GM12878 (cell line): Measurements from ENCODE around the gene FDPS. TPM values are rescaled to one million over a fixed set of nuclear protein-coding genes. Genes with fewer than 3 reads are reported as not detected.

Source experiments
- ATAC-seq: fragments of 200-7000 bp; cut with Tn5 transposase; 3 replicates; pipeline ENCODE4 v1.9.1; 2020; ENCODE audit warnings: mild to moderate bottlenecking, moderate library complexity
- BruUV-seq: library from RNA; stranded (reverse); fragments of 400-500 nt; replicated peaks from 2 replicates; lab custom pipeline; 2021; lab: Mats Ljungman, UMichigan
- CTCF ChIA-PET: fragments of 300-600 bp; sonication (Branson Sonifier 250); formaldehyde crosslinking; extraction: SDS; loops from one replicate; lab custom pipeline; 2021; ENCODE audit warnings: inconsistent platforms; lab: Yijun Ruan, JAX
- POLR2A ChIA-PET: fragments of 350-600 bp; formaldehyde crosslinking; extraction: SDS; loops from one replicate; lab custom pipeline; 2021; ENCODE audit warnings: inconsistent platforms; lab: Charles Lee
- RAD21 ChIA-PET: fragments of 300-600 bp; sonication (Branson Sonifier 250); formaldehyde crosslinking; loops from one replicate; lab custom pipeline; 2023; ENCODE audit warnings: antibody characterized with exemption; ENCODE audit not compliant: unreplicated experiment; lab: Charles Lee
- SMC1A ChIA-PET: fragments of 300-600 bp; sonication (Branson Sonifier 250); formaldehyde crosslinking; loops from one replicate; lab custom pipeline; 2023; ENCODE audit not compliant: unreplicated experiment, uncharacterized antibody; lab: Charles Lee
- DNase-seq: peaks from one replicate; pipeline ENCODE4 v3.0.0-alpha.2; 2011; ENCODE audit warnings: low read depth, low spot score
- FAIRE-seq: peaks from 3 replicates; lab custom pipeline; 2011; peaks lifted over from hg19 to GRCh38; lab: Jason Lieb, UNC
- H2AFZ ChIP-seq: 2 replicates; pipeline ENCODE4 v1.6.0; 2011; ENCODE audit warnings: low read depth, low read length, control low read depth; ENCODE audit not compliant: control insufficient read depth
- H3K27ac ChIP-seq: 2 replicates; pipeline ENCODE4 v1.5.1; 2011; ENCODE audit warnings: control low read depth; ENCODE audit not compliant: control insufficient read depth, insufficient read depth
- H3K27me3 ChIP-seq, 2 experiments: replicated peaks in 1 of 2; 2 replicates each; pipeline versions ENCODE4 v1.6.0 to v1.6.1; 2011; ENCODE audit warnings: low read length in 1 of 2; ENCODE audit not compliant: control insufficient read depth in 2 of 2, insufficient read depth in 2 of 2
- H3K36me3 ChIP-seq, 2 experiments: 2 replicates each; pipeline ENCODE4 v1.5.1; 2011; ENCODE audit warnings: low read length in 1 of 2; ENCODE audit not compliant: control insufficient read depth in 2 of 2, insufficient read depth in 2 of 2
- H3K4me1 ChIP-seq: 2 replicates; pipeline ENCODE4 v1.6.1; 2011; ENCODE audit warnings: mild to moderate bottlenecking, low read length, moderate library complexity, mixed read lengths; ENCODE audit not compliant: control insufficient read depth, insufficient read depth
- H3K4me2 ChIP-seq: 2 replicates; pipeline ENCODE4 v1.6.0; 2011; ENCODE audit warnings: control low read depth; ENCODE audit not compliant: control insufficient read depth, insufficient read depth
- H3K4me3 ChIP-seq: fragments of 200-600 bp; sonication (generic); 2 replicates; pipeline ENCODE4 v1.5.1; 2016
- H3K79me2 ChIP-seq: 2 replicates; pipeline ENCODE4 v1.6.0; 2011; ENCODE audit warnings: low read length; ENCODE audit not compliant: control insufficient read depth, insufficient read depth
- H3K9ac ChIP-seq: 2 replicates; pipeline ENCODE4 v1.8.0; 2011; ENCODE audit warnings: low read length, control low read depth, mixed read lengths; ENCODE audit not compliant: control insufficient read depth, insufficient read depth
- H3K9me3 ChIP-seq: replicated peaks from 3 replicates; pipeline ENCODE4 v1.5.1; 2011; ENCODE audit warnings: mild to moderate bottlenecking, low read length; ENCODE audit not compliant: control insufficient read depth, insufficient read depth
- H4K20me1 ChIP-seq: 2 replicates; pipeline ENCODE4 v1.6.0; 2011; ENCODE audit not compliant: control insufficient read depth, insufficient read depth
- CBFB ChIP-seq: IDR thresholded peaks from 2 replicates; pipeline ENCODE4 v1.6.1; 2016; ENCODE audit warnings: antibody characterized with exemption, low read depth
- CHD4 ChIP-seq: fragments of 200-600 bp; sonication (generic); IDR thresholded peaks from 2 replicates; pipeline ENCODE4 v1.6.1; 2016; ENCODE audit warnings: mild to moderate bottlenecking
- FOXK2 ChIP-seq: fragments of 450-650 bp; IDR thresholded peaks from 2 replicates; pipeline ENCODE4 v1.6.1; 2017; ENCODE audit warnings: mild to moderate bottlenecking, moderate library complexity
- HDAC2 ChIP-seq: fragments of 200-600 bp; sonication (generic); IDR thresholded peaks from 2 replicates; pipeline ENCODE4 v1.6.1; 2017
- KDM1A ChIP-seq: fragments of 200-600 bp; sonication (generic); IDR thresholded peaks from 2 replicates; pipeline ENCODE4 v1.6.1; 2016; ENCODE audit warnings: borderline replicate concordance
- MTA3 ChIP-seq: IDR thresholded peaks from 2 replicates; pipeline ENCODE4 v1.6.1; 2012; ENCODE audit warnings: low read length, inconsistent platforms, borderline replicate concordance
- NR2C1 ChIP-seq: fragments of 450-650 bp; IDR thresholded peaks from 2 replicates; pipeline ENCODE4 v1.6.1; 2017; ENCODE audit warnings: antibody characterized with exemption, mild to moderate bottlenecking, moderate library complexity
- POLR2AphosphoS2 ChIP-seq: IDR thresholded peaks from 2 replicates; pipeline ENCODE4 v1.6.1; 2011; ENCODE audit warnings: low read depth, mild to moderate bottlenecking, low read length, improper control_type of control experiment, moderate library complexity
- PRDM15 ChIP-seq: fragments of 450-650 bp; formaldehyde crosslinking; IDR thresholded peaks from 2 replicates; pipeline ENCODE4 v1.4.0; 2020; ENCODE audit warnings: mild to moderate bottlenecking, moderate library complexity
- RBBP5 ChIP-seq: fragments of 200-600 bp; sonication (generic); conservative IDR thresholded peaks from 2 replicates; pipeline ENCODE4 v1.6.1; 2016
- RFX5 ChIP-seq: IDR thresholded peaks from 2 replicates; pipeline ENCODE4 v1.6.1; 2011; ENCODE audit warnings: low read depth, low read length, improper control_type of control experiment
- STAT1 ChIP-seq: fragments of 450-650 bp; conservative IDR thresholded peaks from 2 replicates; pipeline ENCODE4 v1.6.1; 2014; ENCODE audit warnings: antibody characterized with exemption, mild to moderate bottlenecking
- STAT3 ChIP-seq: IDR thresholded peaks from 2 replicates; pipeline ENCODE4 v1.6.1; 2011; ENCODE audit warnings: low read depth, low read length, improper control_type of control experiment
- SUZ12 ChIP-seq: fragments of 200-600 bp; sonication (generic); IDR thresholded peaks from one replicate; pipeline ENCODE4 v1.6.1; 2018; ENCODE audit warnings: antibody characterized with exemption, mild to moderate bottlenecking; ENCODE audit not compliant: unreplicated experiment
- TARDBP ChIP-seq: IDR thresholded peaks from 2 replicates; pipeline ENCODE4 v1.6.1; 2016; ENCODE audit warnings: borderline replicate concordance
- WGBS: methylation state at CpG from one replicate; pipeline ENCODE4 v1.1.6; 2016; ENCODE audit warnings: low lambda C conversion rate; ENCODE audit not compliant: insufficient replicate concordance, insufficient coverage; ENCODE audit errors: missing lambda C conversion rate; 5-methylcytosine and 5-hydroxymethylcytosine counted together
- in situ Hi-C: fragments of 300-500 bp; cut with MboI; formaldehyde crosslinking; loops from 9 replicates; pipeline ENCODE4 v1.14.3; 2018; ENCODE audit warnings: mixed read lengths
- intact Hi-C: fragments of 100-400 bp; cut with micrococcal nuclease; formaldehyde crosslinking; loops from one replicate; pipeline ENCODE4 v1.14.2; 2022; ENCODE audit not compliant: unreplicated experiment
- polyA plus RNA-seq, 11 experiments: library from polyadenylated mRNA; depleted of rRNA in 4 of 11; unstranded in 6 of 11; stranded (reverse) in 5 of 11; fragments of >200 nt; fragmentation: Nextera tagmentation in 4 of 11; fragmentation: Illumina TruSeq in 1 of 11; extraction: Ambion mirVana in 4 of 11; extraction: Trizol in 1 of 11; gene quantifications; 1 replicate in 1 of 11; 2 replicates in 10 of 11; pipeline versions ENCODE4 v1.2.1 to v1.2.3, GENCODE V29; 2011 to 2016; ENCODE audit warnings: inconsistent platforms in 2 of 11, missing spikeins in 2 of 11, low read depth in 1 of 11
- total RNA-seq, 4 experiments: library from RNA; depleted of rRNA in 3 of 4; stranded (reverse); fragments of >200 nt in 3 of 4; fragmentation: Illumina TruSeq in 1 of 4; extraction: Trizol in 1 of 4; gene quantifications; 2 replicates each; pipeline versions ENCODE4 v1.2.1 to v1.2.3, GENCODE V29; 2013 to 2021

FDPS gene
- total and polyA plus RNA-seq, 10 of the 15 experiments (the other 5 are each of a cell fraction or from before 2014, with no cell fraction given), result 405 to 1,156 (median 487) TPM

- DNase-seq, result no peak
- WGBS, result 50% methylated on average over 9 of the region's 9 CpGs
These were observed 7.9 kb upstream of the FDPS start for GRCh38 chr1:155300553-155301329.

More at GRCh38 chr1:155300553-155301329, 7.9 kb upstream of the FDPS start:
- Histone ChIP-seq H4K20me1 (no peaks in the 10 kb centered on the region), H3K4me3 (no peak overlapping the region), H3K27me3 (no peaks in the 10 kb centered on the region), H3K4me2 (no peak overlapping the region), H3K4me1 (peaks cover 3% of the 10 kb centered on the region; the same call in 1 of the 2 replicates), H3K27ac (no peak overlapping the region), H3K79me2 (no peaks in the 10 kb centered on the region), H3K9ac (no peak overlapping the region), H2AFZ (no peak overlapping the region), H3K36me3 (no peaks in the 10 kb centered on the region)
- in situ Hi-C loops, result no loop called here
- CTCF ChIA-PET, result interaction anchor here (1.2 to 2.3 kb wide), 2 partner anchors 48 to 50 kb away, joined by 3 to 9 read pairs; no protein-coding TSS in a partner anchor
- SMC1A ChIA-PET, result interaction anchor here (1.4 kb wide), 1 partner anchor 22 kb away, joined by 3 read pairs; no protein-coding TSS in a partner anchor
- POLR2A ChIA-PET, result interaction anchor here (0.6 to 1.5 kb wide), 3 partner anchors 11 to 61 kb away, joined by 3 to 5 read pairs (median 4); no protein-coding TSS in a partner anchor
- no TSS peak for BruUV-seq
- FAIRE-seq (no peak), ATAC-seq (no peak)
- RAD21 ChIA-PET, result interaction anchor here (0.8 kb wide), 1 partner anchor 49 kb away, joined by 3 read pairs; no protein-coding TSS in a partner anchor
- TF ChIP-seq STAT3, result no peak
- TF ChIP-seq POLR2AphosphoS2, result no peak
- TF ChIP-seq STAT1, result no peak
- TF ChIP-seq PRDM15 (CRISPR knock-in tag), result no peak
- TF ChIP-seq NR2C1, result no peak
- TF ChIP-seq MTA3, result no peak
- no peak for TF ChIP-seq KDM1A
- TF ChIP-seq TARDBP, result no peak
- TF ChIP-seq CHD4, result no peak
- TF ChIP-seq CBFB, result no peak
- TF ChIP-seq RFX5, result no peak
- no peak for TF ChIP-seq RBBP5
- TF ChIP-seq SUZ12, result no peak
- no peak for TF ChIP-seq HDAC2
- no peak for TF ChIP-seq FOXK2
- TF ChIP-seq, all 136 proteins: peak for 0
- no peaks in the 10 kb centered on the region for H3K9me3 ChIP-seq
- intact Hi-C loops, result no loop called here
